ENCODE measurements around the gene HOXD4.

The HOXD4 gene

GRCh38 chr2:176170602-176171305 is 19.4 kb downstream of the HOXD4 start (continued):
- TF ChIP-seq ZNF223 (tag by site-specific recombination; IDR thresholded peaks at IDR 0.05) (no peak), ZNF239 (tag by site-specific recombination; IDR thresholded peaks at IDR 0.05) (no peak), ZNF791 (tag by site-specific recombination; IDR thresholded peaks at IDR 0.05) (no peak), KLF9 (tag by site-specific recombination; IDR thresholded peaks at IDR 0.05; ENCODE audit: low read depth) (no peak), ZNF433 (tag by site-specific recombination; IDR thresholded peaks at IDR 0.05; ENCODE audit: low read depth) (no peak), TRIM28 (IDR thresholded peaks at IDR 0.05; ENCODE audit: borderline replicate concordance, low read length) (no peak), GLIS1 (tag by site-specific recombination; IDR thresholded peaks at IDR 0.05) (no peak), WT1 (tag by site-specific recombination; IDR thresholded peaks at IDR 0.05) (peak; percentile 28; the same call in 1 of the 2 replicates), HOXC10 (CRISPR knock-in tag; IDR thresholded peaks at IDR 0.05) (no peak), OSR2 (tag by site-specific recombination; IDR thresholded peaks at IDR 0.05) (no peak), ELK4 (IDR thresholded peaks at IDR 0.05; ENCODE audit: borderline replicate concordance, low read depth, low read length) (no peak), SCRT1 (tag by site-specific recombination; IDR thresholded peaks at IDR 0.05; ENCODE audit: borderline replicate concordance) (no peak), ZNF354C (tag by site-specific recombination; IDR thresholded peaks at IDR 0.05; ENCODE audit: borderline replicate concordance, low read depth) (no peak), ZNF677 (tag by site-specific recombination; IDR thresholded peaks at IDR 0.05) (no peak), ZNF837 (tag by site-specific recombination; IDR thresholded peaks at IDR 0.05) (no peak), GLI2 (tag by site-specific recombination; IDR thresholded peaks at IDR 0.05; ENCODE audit: borderline replicate concordance, low read depth) (no peak)

GRCh38 chr2:176171351-176172006 is 20.1 kb downstream of the HOXD4 start:
- H3K36me3 ChIP-seq (ENCODE audit: control insufficient read depth in 2 of 2, insufficient read depth in 1 of 2, low read length in 2 of 2), result peaks cover 0 to 17% of the 10 kb centered on the region in 2 experiments; a peak in 2 of 3 replicates
- TF ChIP-seq, protein P1, sequence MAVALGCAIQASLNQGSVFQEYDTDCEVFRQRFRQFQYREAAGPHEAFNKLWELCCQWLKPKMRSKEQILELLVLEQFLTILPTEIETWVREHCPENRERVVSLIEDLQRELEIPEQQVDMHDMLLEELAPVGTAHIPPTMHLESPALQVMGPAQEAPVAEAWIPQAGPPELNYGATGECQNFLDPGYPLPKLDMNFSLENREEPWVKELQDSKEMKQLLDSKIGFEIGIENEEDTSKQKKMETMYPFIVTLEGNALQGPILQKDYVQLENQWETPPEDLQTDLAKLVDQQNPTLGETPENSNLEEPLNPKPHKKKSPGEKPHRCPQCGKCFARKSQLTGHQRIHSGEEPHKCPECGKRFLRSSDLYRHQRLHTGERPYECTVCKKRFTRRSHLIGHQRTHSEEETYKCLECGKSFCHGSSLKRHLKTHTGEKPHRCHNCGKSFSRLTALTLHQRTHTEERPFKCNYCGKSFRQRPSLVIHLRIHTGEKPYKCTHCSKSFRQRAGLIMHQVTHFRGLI (tag by site-specific recombination; IDR thresholded peaks at IDR 0.05), result peak; percentile 16; the same call in 1 of the 2 replicates
- no peak for TF ChIP-seq OSR2 (tag by site-specific recombination; IDR thresholded peaks at IDR 0.05)
- no peak for TF ChIP-seq ZNF792 (tag by site-specific recombination; IDR thresholded peaks at IDR 0.05)
- no peaks in the 10 kb centered on the region for H3K4me1 ChIP-seq (ENCODE audit: control insufficient read depth, insufficient read depth, low read length)
- ChIA-PET CTCF (interaction anchor here (1.7 kb wide), 1 partner anchor 284 kb away, joined by 6 read pairs; no protein-coding TSS in a partner anchor), POLR2A (no interaction called here)
- no peaks in the 10 kb centered on the region for H3K9me3 ChIP-seq (ENCODE audit: control insufficient read depth, insufficient read depth, low read depth, low read length)
- no peak overlapping the region for H3K4me3 ChIP-seq (ENCODE audit: low read depth, low read length)
- no peak overlapping the region for H3K27ac ChIP-seq (ENCODE audit: extremely low read depth, low read depth, low read length)

GRCh38 chr2:176172007-176172894 is 20.9 kb downstream of the HOXD4 start:
- Histone ChIP-seq H3K9me3 (ENCODE audit: control insufficient read depth, insufficient read depth, low read depth, low read length) (no peaks in the 10 kb centered on the region), H3K36me3 (ENCODE audit: control insufficient read depth in 2 of 2, insufficient read depth in 1 of 2, low read length in 2 of 2) (peaks cover 0 to 22% of the 10 kb centered on the region in 2 experiments; a peak in 2 of 3 replicates), H3K27ac (ENCODE audit: extremely low read depth, low read depth, low read length) (no peak overlapping the region), H3K4me3 (ENCODE audit: low read depth, low read length) (no peak overlapping the region), H3K4me1 (ENCODE audit: control insufficient read depth, insufficient read depth, low read length) (no peaks in the 10 kb centered on the region)
- CTCF ChIA-PET, result interaction anchor here (1.7 kb wide), 1 partner anchor 283 kb away, joined by 6 read pairs; no protein-coding TSS in a partner anchor
- POLR2A ChIA-PET, result no interaction called here
- TF ChIP-seq ZNF549 (tag by site-specific recombination; IDR thresholded peaks at IDR 0.05) (no peak), ZSCAN4 (tag by site-specific recombination; IDR thresholded peaks at IDR 0.05) (no peak), KLF9 (tag by site-specific recombination; IDR thresholded peaks at IDR 0.05; ENCODE audit: low read depth) (no peak), SALL2 (tag by site-specific recombination; IDR thresholded peaks at IDR 0.05; ENCODE audit: borderline replicate concordance) (no peak), ZNF23 (tag by site-specific recombination; IDR thresholded peaks at IDR 0.05; ENCODE audit: borderline replicate concordance) (no peak), ZNF521 (tag by site-specific recombination; IDR thresholded peaks at IDR 0.05) (no peak), ZNF362 (tag by site-specific recombination; IDR thresholded peaks at IDR 0.05) (no peak), KLF10 (tag by site-specific recombination; IDR thresholded peaks at IDR 0.05) (no peak)
